Lower lobe of right lung (tissue), 2 donors: ENCODE results near the gene SLC27A4. TPM values are rescaled to one million over a fixed set of nuclear protein-coding genes. Genes with fewer than 3 reads are reported as not detected.
"Not testable (repeated sequence)": the region's sequence is repeated elsewhere in the genome, so short reads cannot be mapped to it uniquely, and the experiment has no call there.

ENCODE experiments used
- ATAC-seq, 2 donors: fragments of 200-7000 bp; cut with Tn5 transposase; one replicate each; pipeline ENCODE4 v1.9.1; 2020 to 2022; ENCODE audit warnings: mild to moderate bottlenecking in 2 of 2, moderate library complexity in 2 of 2
- DNase-seq: peaks from one replicate; pipeline ENCODE4 v3.0.0-alpha.2; 2020
- H3K27ac ChIP-seq: fragments of 200-600 bp; one replicate; pipeline ENCODE4 v1.8.0; 2022
- H3K27me3 ChIP-seq: fragments of 200-600 bp; one replicate; pipeline ENCODE4 v1.8.0; 2022; ENCODE audit warnings: low read depth
- H3K36me3 ChIP-seq: fragments of 200-600 bp; one replicate; pipeline ENCODE4 v1.8.0; 2022; ENCODE audit warnings: mild to moderate bottlenecking
- H3K4me1 ChIP-seq: fragments of 200-600 bp; one replicate; pipeline ENCODE4 v1.8.0; 2022
- H3K4me3 ChIP-seq: fragments of 200-600 bp; one replicate; pipeline ENCODE4 v1.8.0; 2022; ENCODE audit warnings: mild to moderate bottlenecking
- H3K9me3 ChIP-seq: fragments of 200-600 bp; one replicate; pipeline ENCODE4 v1.8.0; 2022
- CTCF ChIP-seq: fragments of 200-600 bp; IDR thresholded peaks from one replicate; pipeline ENCODE4 v1.8.0; 2022; ENCODE audit warnings: antibody characterized with exemption, mild to moderate bottlenecking
- intact Hi-C: fragments of 100-400 bp; cut with DNase I; formaldehyde crosslinking; loops from one replicate; pipeline ENCODE4 v1.11.0; 2022
- total RNA-seq: library from RNA; stranded (reverse); fragmentation: NEBNext Ultra II Directional; extraction: Animal tissue kit (Norgen Biotek cat#: 25700); gene quantifications from one replicate; pipeline ENCODE4 v1.2.1, GENCODE V29; 2021
- donor health status: DM: no; HTN: yes; CAD: no; lungs with severe emphysema.

The SLC27A4 gene
- total RNA-seq, 1 donor from 2014 or later = 19.5 TPM

GRCh38 chr9:128333451-128333869 lies 6.9 kb upstream of the SLC27A4 start:
- Histone ChIP-seq H3K27ac (no peak overlapping the region), H3K4me1 (no peaks in the 10 kb centered on the region), H3K9me3 (no peaks in the 10 kb centered on the region), H3K36me3 (peaks cover 42% of the 10 kb centered on the region), H3K4me3 (no peak overlapping the region), H3K27me3 (no peaks in the 10 kb centered on the region)
- DNase-seq (no peak), ATAC-seq (no peak)
- intact Hi-C loops = no loop called here
- TF ChIP-seq CTCF = no peak

- no peak for TF ChIP-seq CTCF
- no peak overlapping the region for H3K27ac ChIP-seq
- no peak overlapping the region for H3K4me3 ChIP-seq
- peaks cover 37% of the 10 kb centered on the region for H3K36me3 ChIP-seq
- H3K4me1 ChIP-seq = peaks cover 6% of the 10 kb centered on the region
- no peaks in the 10 kb centered on the region for H3K9me3 ChIP-seq
- ATAC-seq = no peak
- DNase-seq = no peak
- intact Hi-C loops = no loop called here
- no peaks in the 10 kb centered on the region for H3K27me3 ChIP-seq
Observed at GRCh38 chr9:128335161-128335560, 5.2 kb upstream of the SLC27A4 start.

DNA sequence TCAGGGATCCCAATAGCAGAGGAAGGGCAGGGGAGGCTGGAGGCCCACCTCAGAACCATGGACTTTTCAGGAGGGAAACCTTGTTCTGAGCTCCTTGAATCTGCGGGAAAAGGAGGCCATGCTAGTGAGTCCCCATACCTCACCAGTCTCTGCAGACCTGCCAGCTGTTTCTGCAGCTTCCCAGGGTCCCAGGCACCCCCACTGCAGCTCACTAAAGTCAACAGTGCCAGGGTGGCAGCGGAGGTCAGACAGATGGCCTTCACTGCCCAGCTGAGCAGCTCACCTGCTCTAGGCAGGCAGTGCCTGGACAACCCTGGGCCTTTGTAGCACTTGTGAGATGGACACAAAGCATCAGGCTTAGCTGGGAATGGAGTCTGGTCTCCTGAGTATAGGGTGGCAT lies 4.4 kb upstream of the SLC27A4 start:
- Histone ChIP-seq H3K36me3 (peaks cover 37% of the 10 kb centered on the region), H3K4me3 (no peak overlapping the region), H3K27me3 (no peaks in the 10 kb centered on the region), H3K4me1 (peaks cover 7% of the 10 kb centered on the region), H3K27ac (no peak overlapping the region), H3K9me3 (no peaks in the 10 kb centered on the region)
- no peak for TF ChIP-seq CTCF
- intact Hi-C loops = no loop called here
- no peak for DNase-seq
- ATAC-seq = no peak

- Histone ChIP-seq H3K9me3 (no peaks in the 10 kb centered on the region), H3K4me3 (no peak overlapping the region), H3K4me1 (peaks cover 15% of the 10 kb centered on the region), H3K27me3 (no peaks in the 10 kb centered on the region), H3K36me3 (peaks cover 21% of the 10 kb centered on the region), H3K27ac (no peak overlapping the region)
- ATAC-seq (no peak), DNase-seq (no peak)
- TF ChIP-seq CTCF = no peak
- intact Hi-C loops = no loop called here
Observed at GRCh38 chr9:128337936-128338335, 2.4 kb upstream of the SLC27A4 start.

GRCh38 chr9:128338852-128339614 lies 1.3 kb upstream of the SLC27A4 start:
- ATAC-seq, H3K27me3 ChIP-seq, H3K9me3 ChIP-seq, DNase-seq, intact Hi-C loops, H3K4me3 ChIP-seq, H3K27ac ChIP-seq: not testable (repeated sequence)
- Histone ChIP-seq H3K4me1 (peaks cover 15% of the 10 kb centered on the region), H3K36me3 (peaks cover 21% of the 10 kb centered on the region)

DNA sequence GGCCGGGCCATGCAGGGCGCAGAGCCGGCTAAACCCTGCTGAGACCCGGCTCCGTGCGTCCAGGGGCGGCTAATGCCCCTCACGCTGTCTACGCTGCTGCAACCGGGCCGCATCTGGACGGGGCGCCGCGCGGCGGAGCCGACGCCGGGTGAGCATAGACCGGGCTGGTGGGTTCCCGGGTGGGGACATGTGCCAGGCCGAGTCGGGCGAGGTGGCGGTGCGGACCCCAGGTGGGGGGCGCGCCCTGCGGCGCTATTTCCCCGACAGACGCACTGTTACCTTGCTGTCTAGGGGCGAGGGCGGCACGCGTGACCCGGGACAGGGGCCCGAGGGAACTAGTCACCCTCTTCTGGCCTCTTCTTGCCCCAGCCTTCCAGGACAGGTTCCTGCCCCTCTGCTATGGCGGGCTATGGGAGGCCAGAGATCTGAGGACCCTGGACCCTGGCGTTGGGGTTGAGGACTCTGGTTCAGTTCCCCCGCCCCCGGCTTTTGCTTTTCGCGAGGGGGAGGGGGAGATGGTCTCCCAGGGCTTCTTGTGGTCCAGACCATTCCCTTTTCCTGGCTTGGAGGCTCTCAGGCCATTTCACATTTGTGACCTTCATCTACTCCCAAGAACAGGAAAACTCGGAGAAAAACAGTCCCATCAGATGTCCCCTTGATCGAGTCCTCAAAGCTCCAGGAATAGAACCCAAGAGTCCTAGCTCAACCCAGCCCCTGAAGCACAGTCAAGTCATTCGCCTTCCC lies 536 bp downstream of the SLC27A4 start:
- peak; percentile 29 to 36 for ATAC-seq
- DNase-seq = no peak
- peak overlapping the region; percentile 82 for H3K27ac ChIP-seq
- no peak for TF ChIP-seq CTCF
- H3K9me3 ChIP-seq = no peaks in the 10 kb centered on the region
- H3K27me3 ChIP-seq = no peaks in the 10 kb centered on the region
- H3K36me3 ChIP-seq = peaks cover 30% of the 10 kb centered on the region
- H3K4me1 ChIP-seq = peaks cover 15% of the 10 kb centered on the region
- intact Hi-C loops = no loop called here
- H3K4me3 ChIP-seq = peak overlapping the region; percentile 93
